Measurements from ENCODE around the gene ARID1B.
"Not testable (repeated sequence)": the region's sequence is repeated elsewhere in the genome, so short reads cannot be mapped to it uniquely, and the experiment has no call there.

The ARID1B gene

GRCh38 chr6:157039639-157040038, 262.5 kb downstream of the ARID1B start:
- not testable (repeated sequence) for H3K9ac ChIP-seq (ENCODE audit: low read depth, low read length); H3K9me3 ChIP-seq (ENCODE audit: control insufficient read depth, insufficient read depth, low read length); H3K36me3 ChIP-seq (ENCODE audit: insufficient read depth, low read length)
- H3K4me1 ChIP-seq (ENCODE audit: insufficient read depth, low read length): peaks cover 22% of the 10 kb centered on the region; the same call in 1 of the 2 replicates

DNA sequence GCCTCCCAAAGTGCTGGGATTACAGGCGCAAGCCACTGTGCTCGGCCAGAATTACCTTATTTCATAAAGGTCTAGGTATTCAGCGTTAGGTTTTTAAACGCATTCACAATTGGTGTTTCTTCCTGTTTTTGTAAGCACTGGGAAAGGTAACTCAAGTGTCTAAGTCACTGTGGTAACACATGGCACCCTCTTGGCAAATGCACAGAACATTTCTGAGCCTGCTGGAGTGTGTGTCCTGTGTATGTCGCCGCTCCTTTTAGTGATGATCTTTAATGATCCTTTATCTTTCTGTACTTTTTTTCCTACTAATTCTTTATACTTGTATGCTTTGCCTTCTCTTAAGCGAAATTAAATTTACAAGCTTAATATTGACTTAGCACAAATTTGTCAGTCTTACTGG, 263.0 kb downstream of the ARID1B start:
- H3K9me3 ChIP-seq (ENCODE audit: control insufficient read depth, insufficient read depth, low read length): no peaks in the 10 kb centered on the region
- peaks cover 19% of the 10 kb centered on the region for H3K4me1 ChIP-seq (ENCODE audit: insufficient read depth, low read length)
- no peak overlapping the region for H3K9ac ChIP-seq (ENCODE audit: low read depth, low read length)
- no peaks in the 10 kb centered on the region for H3K36me3 ChIP-seq (ENCODE audit: insufficient read depth, low read length)

GRCh38 chr6:157045831-157046454, 268.8 kb downstream of the ARID1B start:
- H3K36me3 ChIP-seq (ENCODE audit: insufficient read depth, low read length): no peaks in the 10 kb centered on the region
- peaks cover 7% of the 10 kb centered on the region for H3K4me1 ChIP-seq (ENCODE audit: insufficient read depth, low read length)
- H3K9ac ChIP-seq (ENCODE audit: low read depth, low read length): no peak overlapping the region
- H3K9me3 ChIP-seq (ENCODE audit: control insufficient read depth, insufficient read depth, low read length): no peaks in the 10 kb centered on the region

- Histone ChIP-seq H3K4me1 (ENCODE audit: insufficient read depth, low read length) (peaks cover 9% of the 10 kb centered on the region), H3K36me3 (ENCODE audit: insufficient read depth, low read length) (no peaks in the 10 kb centered on the region), H3K9me3 (ENCODE audit: control insufficient read depth, insufficient read depth, low read length) (no peaks in the 10 kb centered on the region), H3K9ac (ENCODE audit: low read depth, low read length) (no peak overlapping the region)
Measured at GRCh38 chr6:157046776-157047175, 269.6 kb downstream of the ARID1B start.

DNA sequence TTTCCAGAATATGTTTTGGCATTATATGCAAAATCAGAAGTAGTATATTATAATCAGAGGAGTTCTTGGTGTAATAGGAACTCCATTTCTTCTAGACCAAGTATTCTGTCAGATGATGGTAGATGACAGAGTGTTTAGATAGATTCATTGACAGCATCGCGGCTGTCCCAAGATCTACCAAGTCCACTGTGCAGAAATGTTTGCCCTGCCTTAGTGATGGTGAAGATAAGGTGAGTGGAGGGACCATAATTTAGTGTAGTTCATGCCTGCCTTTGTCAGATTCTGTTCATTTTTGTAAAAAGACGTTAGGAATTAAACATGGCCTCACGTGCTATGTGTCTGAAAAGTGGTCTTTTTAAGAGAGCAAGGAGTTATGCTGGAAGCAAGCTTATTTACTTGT, 270.1 kb downstream of the ARID1B start:
- Histone ChIP-seq H3K9ac (ENCODE audit: low read depth, low read length) (no peak overlapping the region), H3K4me1 (ENCODE audit: insufficient read depth, low read length) (peaks cover 9% of the 10 kb centered on the region), H3K36me3 (ENCODE audit: insufficient read depth, low read length) (no peaks in the 10 kb centered on the region), H3K9me3 (ENCODE audit: control insufficient read depth, insufficient read depth, low read length) (no peaks in the 10 kb centered on the region)

DNA sequence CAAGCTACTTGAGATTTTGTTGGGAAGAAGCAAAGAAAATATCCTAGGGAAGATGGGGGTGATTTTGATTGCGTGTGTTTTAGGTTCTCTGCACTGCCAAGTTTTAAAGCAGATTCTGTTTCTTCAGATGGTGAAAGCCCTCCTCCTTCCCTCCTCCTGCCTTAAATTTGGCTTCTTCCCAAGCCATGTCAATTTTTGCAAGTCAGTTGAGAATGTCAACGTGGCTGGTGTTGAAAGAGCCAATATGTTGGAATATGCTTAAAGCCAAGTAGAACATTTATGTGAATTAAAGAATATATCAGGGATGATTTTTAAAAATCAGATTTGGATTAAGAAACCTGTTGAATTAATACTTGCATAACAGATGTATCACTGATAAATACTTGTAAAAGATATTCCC, 270.8 kb downstream of the ARID1B start:
- Histone ChIP-seq H3K9me3 (ENCODE audit: control insufficient read depth, insufficient read depth, low read length) (no peaks in the 10 kb centered on the region), H3K36me3 (ENCODE audit: insufficient read depth, low read length) (no peaks in the 10 kb centered on the region), H3K9ac (ENCODE audit: low read depth, low read length) (no peak overlapping the region), H3K4me1 (ENCODE audit: insufficient read depth, low read length) (peaks cover 9% of the 10 kb centered on the region)

DNA sequence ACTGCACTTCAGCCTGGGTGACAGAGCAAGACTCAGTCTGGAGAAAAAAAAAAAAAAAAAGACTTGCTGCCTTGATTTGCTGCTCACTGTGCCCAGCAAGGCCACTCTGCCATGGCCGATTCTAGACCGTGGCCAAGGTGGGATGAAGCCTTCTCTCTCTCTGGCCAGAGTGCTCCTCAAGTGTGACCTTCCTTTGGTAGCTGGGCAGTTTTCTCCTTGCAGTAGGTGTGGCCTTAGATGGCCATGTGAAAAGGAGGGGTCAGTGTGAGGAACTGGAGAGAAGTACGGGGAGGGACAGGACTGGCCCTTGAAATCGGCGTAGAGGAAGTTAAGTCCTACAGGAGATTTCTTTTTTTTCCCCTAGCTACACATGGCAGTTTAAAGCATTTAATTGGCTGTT, 272.0 kb downstream of the ARID1B start:
- H3K4me1 ChIP-seq (ENCODE audit: insufficient read depth, low read length): peaks cover 9% of the 10 kb centered on the region
- no peak overlapping the region for H3K9ac ChIP-seq (ENCODE audit: low read depth, low read length)
- no peaks in the 10 kb centered on the region for H3K9me3 ChIP-seq (ENCODE audit: control insufficient read depth, insufficient read depth, low read length)
- no peaks in the 10 kb centered on the region for H3K36me3 ChIP-seq (ENCODE audit: insufficient read depth, low read length)

DNA sequence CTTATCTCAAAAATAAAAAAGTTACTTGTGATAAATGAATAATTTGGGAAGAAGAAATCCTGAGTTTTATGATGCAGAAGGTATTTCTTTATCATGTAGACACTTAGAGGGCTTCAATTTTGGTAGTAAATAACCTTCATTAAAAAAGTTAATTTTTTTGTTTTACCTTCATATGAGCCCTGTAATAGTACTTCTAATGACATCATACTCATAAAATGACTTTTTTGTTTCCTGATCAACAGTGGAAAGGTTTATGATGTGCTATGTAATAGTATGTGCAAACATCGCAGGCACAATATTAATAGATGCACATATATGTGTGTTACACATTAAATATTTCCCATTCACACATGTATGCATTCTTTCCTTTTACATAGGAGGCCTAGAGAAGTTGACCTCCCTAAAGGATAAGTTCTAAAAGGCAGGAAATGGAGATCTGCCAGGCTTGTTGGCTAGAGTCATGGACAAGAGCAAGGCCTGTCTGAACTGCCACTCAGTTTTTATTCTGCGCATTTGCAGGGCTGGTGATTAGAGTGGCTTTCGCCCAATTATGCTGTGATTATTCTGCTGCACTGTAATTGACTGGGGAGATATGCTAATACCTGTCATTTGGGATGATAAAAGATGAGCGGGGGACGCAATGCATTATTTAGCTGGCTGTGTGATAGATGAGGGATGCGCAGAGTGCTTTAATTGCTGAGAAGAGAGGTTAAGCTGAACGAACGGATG, 273.5 kb downstream of the ARID1B start:
- H3K9me3 ChIP-seq (ENCODE audit: control insufficient read depth, insufficient read depth, low read length): no peaks in the 10 kb centered on the region
- H3K4me1 ChIP-seq (ENCODE audit: insufficient read depth, low read length): peaks cover 5% of the 10 kb centered on the region; the same call in 1 of the 2 replicates
- H3K9ac ChIP-seq (ENCODE audit: low read depth, low read length): no peak overlapping the region
- H3K36me3 ChIP-seq (ENCODE audit: insufficient read depth, low read length): no peaks in the 10 kb centered on the region

DNA sequence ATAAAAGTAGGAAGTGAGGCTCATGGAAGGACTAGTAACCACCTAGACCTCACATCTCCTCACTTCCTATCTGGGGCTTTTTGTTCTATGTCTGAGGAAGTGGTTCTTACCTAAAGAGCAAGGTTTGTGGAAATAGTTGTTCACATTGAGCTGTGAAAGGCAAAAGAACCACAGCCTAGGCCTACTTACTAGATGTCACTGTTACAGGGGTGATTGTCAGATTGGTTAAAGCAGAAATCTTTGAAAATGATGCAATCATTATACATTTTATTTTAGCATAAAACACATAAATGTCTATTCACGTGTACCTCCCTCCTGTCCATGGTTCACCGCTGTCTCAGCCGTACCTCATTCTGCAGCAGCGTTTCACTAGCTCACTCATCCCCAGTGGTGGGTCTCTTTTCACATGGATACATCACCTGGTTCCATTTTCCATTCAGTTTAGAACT, 277.4 kb downstream of the ARID1B start:
- Histone ChIP-seq H3K4me1 (ENCODE audit: insufficient read depth, low read length) (peaks cover 7% of the 10 kb centered on the region; the same call in 1 of the 2 replicates), H3K36me3 (ENCODE audit: insufficient read depth, low read length) (no peaks in the 10 kb centered on the region)

GRCh38 chr6:157055863-157056262, 278.7 kb downstream of the ARID1B start:
- Histone ChIP-seq H3K9me3 (ENCODE audit: control insufficient read depth, insufficient read depth, low read length) (no peaks in the 10 kb centered on the region), H3K36me3 (ENCODE audit: insufficient read depth, low read length) (no peaks in the 10 kb centered on the region), H3K9ac (ENCODE audit: low read depth, low read length) (no peak overlapping the region), H3K4me1 (ENCODE audit: insufficient read depth, low read length) (peaks cover 10% of the 10 kb centered on the region; the same call in 1 of the 2 replicates)

More for the DNA sequence above, 277.4 kb downstream of the ARID1B start:
- H3K9me3 ChIP-seq (ENCODE audit: control insufficient read depth, insufficient read depth, low read length): no peaks in the 10 kb centered on the region
- H3K9ac ChIP-seq (ENCODE audit: low read depth, low read length): no peak overlapping the region

DNA sequence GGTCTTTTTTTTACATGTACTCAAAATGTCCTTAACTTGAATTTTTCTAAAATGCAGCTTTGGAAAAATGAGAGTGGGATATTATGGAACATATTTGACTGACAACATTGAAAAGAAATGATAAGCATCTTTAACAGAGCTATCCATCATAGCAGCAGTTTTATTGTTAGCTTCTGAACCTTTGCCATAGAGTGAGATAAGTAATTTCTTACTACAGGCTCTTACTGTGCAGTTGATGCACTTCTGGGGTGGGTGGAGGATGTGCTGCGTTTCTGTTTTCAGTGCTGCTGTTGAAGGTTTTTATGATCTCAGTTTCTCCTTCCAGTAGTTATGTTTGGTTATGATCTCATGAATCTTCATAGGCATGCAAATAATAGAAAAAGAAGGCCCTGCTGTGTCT, 279.1 kb downstream of the ARID1B start:
- H3K4me1 ChIP-seq (ENCODE audit: insufficient read depth, low read length): peaks cover 7% of the 10 kb centered on the region; the same call in 1 of the 2 replicates
- no peaks in the 10 kb centered on the region for H3K36me3 ChIP-seq (ENCODE audit: insufficient read depth, low read length)
- no peak overlapping the region for H3K9ac ChIP-seq (ENCODE audit: low read depth, low read length)
- H3K9me3 ChIP-seq (ENCODE audit: control insufficient read depth, insufficient read depth, low read length): no peaks in the 10 kb centered on the region

GRCh38 chr6:157058574-157058973, 281.4 kb downstream of the ARID1B start:
- Histone ChIP-seq H3K4me1 (ENCODE audit: insufficient read depth, low read length) (peaks cover 9% of the 10 kb centered on the region; the same call in 1 of the 2 replicates), H3K36me3 (ENCODE audit: insufficient read depth, low read length) (no peaks in the 10 kb centered on the region), H3K9me3 (ENCODE audit: control insufficient read depth, insufficient read depth, low read length) (no peaks in the 10 kb centered on the region), H3K9ac (ENCODE audit: low read depth, low read length) (no peak overlapping the region)

- Histone ChIP-seq H3K9me3 (ENCODE audit: control insufficient read depth, insufficient read depth, low read length) (no peaks in the 10 kb centered on the region), H3K36me3 (ENCODE audit: insufficient read depth, low read length) (no peaks in the 10 kb centered on the region), H3K4me1 (ENCODE audit: insufficient read depth, low read length) (peaks cover 11% of the 10 kb centered on the region; the same call in 1 of the 2 replicates), H3K9ac (ENCODE audit: low read depth, low read length) (no peak overlapping the region)
Measured at GRCh38 chr6:157059781-157060180, 282.6 kb downstream of the ARID1B start.

- Histone ChIP-seq H3K4me1 (ENCODE audit: insufficient read depth, low read length) (peaks cover 11% of the 10 kb centered on the region; the same call in 1 of the 2 replicates), H3K36me3 (ENCODE audit: insufficient read depth, low read length) (no peaks in the 10 kb centered on the region), H3K9ac (ENCODE audit: low read depth, low read length) (no peak overlapping the region), H3K9me3 (ENCODE audit: control insufficient read depth, insufficient read depth, low read length) (no peaks in the 10 kb centered on the region)
Measured at GRCh38 chr6:157060440-157060952, 283.3 kb downstream of the ARID1B start.
